Activated naive CD8-positive, alpha-beta T cell treated with anti-CD3 and anti-CD28 coated beads for 36 hours (primary cell): Measurements from ENCODE around the gene COTL1. TPM values are rescaled to one million over a fixed set of nuclear protein-coding genes. Genes with fewer than 3 reads are reported as not detected.

Experiments used
- DNase-seq: peaks from one replicate; pipeline ENCODE4 v3.0.0; 2021
- H3K27ac Mint-ChIP-seq: one replicate; pipeline ENCODE4 v1.8.0; 2022; ENCODE audit warnings: mild to moderate bottlenecking, moderate library complexity, mixed read lengths
- H3K27me3 Mint-ChIP-seq: one replicate; pipeline ENCODE4 v1.8.0; 2022; ENCODE audit warnings: mild to moderate bottlenecking, mixed read lengths
- H3K36me3 Mint-ChIP-seq: one replicate; pipeline ENCODE4 v1.8.0; 2021; ENCODE audit warnings: mild to moderate bottlenecking, mixed read lengths
- H3K4me1 Mint-ChIP-seq: one replicate; pipeline ENCODE4 v1.8.0; 2021; ENCODE audit warnings: mixed read lengths
- H3K4me3 Mint-ChIP-seq: one replicate; pipeline ENCODE4 v1.8.0; 2022; ENCODE audit warnings: mild to moderate bottlenecking, moderate library complexity, mixed read lengths
- H3K9me3 Mint-ChIP-seq: one replicate; pipeline ENCODE4 v1.8.0; 2022; ENCODE audit warnings: mixed read lengths
- total RNA-seq, 2 experiments: library from RNA; stranded (reverse); gene quantifications; one replicate each; pipeline ENCODE4 v1.2.3, GENCODE V29; 2021

COTL1 gene
- total RNA-seq, result 100 to 1,000 TPM; 588 to 605 TPM

DNA sequence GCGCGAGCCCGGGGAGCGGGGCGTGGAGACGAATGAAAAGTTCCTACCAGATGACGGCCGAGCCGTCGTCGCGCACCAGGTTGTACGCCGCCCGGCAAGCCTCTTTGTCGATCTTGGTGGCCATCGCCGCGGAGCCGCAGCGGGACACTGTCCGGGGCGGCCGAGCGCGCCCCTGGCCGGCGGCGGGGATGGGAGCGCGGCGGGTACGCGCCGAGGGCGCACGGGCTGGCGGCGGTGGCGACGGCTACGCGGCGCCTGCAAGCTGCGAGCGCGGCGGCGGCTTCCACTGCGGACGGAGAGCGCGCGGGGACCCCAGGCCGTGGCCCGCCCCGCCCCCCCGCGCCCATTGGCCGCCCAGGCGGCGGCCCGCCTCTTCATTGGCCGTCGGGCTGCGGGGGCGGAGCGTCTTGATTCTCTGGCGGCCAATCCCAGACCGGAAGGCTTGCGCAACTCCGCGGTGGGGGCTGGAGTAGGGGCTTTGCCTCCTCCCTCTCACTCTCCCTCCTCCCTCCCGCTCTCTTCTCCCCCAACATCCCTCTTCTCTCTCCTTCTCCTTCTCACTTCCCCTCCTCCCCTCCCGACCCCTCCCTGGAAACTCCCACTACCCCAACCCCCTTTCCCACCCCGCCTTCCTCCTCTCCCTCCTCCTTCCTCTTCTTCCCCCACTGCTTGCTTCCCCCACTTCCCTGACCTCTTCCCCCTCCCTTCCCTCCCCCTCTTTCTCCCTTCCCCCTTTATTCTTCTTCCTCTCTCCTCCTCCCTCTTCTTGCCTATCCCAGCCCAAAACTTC lies at the start of gene COTL1:
TSS of gene COTL1 (minus strand) at position 288 of the 790 bp plus-strand sequence. CDS start at position 124, 164 bp downstream.
- H3K4me1 Mint-ChIP-seq, result peaks cover 47% of the 10 kb centered on the region

GRCh38 chr16:84665843-84666242 lies 48.0 kb upstream of the COTL1 start:
- H3K9me3 Mint-ChIP-seq, result no peaks in the 10 kb centered on the region
- no peaks in the 10 kb centered on the region for H3K27me3 Mint-ChIP-seq
- H3K36me3 Mint-ChIP-seq, result peaks cover 19% of the 10 kb centered on the region
- no peak overlapping the region for H3K4me3 Mint-ChIP-seq
- DNase-seq, result no peak
- H3K4me1 Mint-ChIP-seq, result peaks cover 14% of the 10 kb centered on the region
- peak overlapping the region; percentile 51 for H3K27ac Mint-ChIP-seq

More for the DNA sequence above, at the start of gene COTL1:
- peaks cover 44% of the 10 kb centered on the region for H3K36me3 Mint-ChIP-seq
- H3K27me3 Mint-ChIP-seq, result no peaks in the 10 kb centered on the region
- peak within 1 kb of the TSS; percentile 88 for H3K27ac Mint-ChIP-seq
- no peaks in the 10 kb centered on the region for H3K9me3 Mint-ChIP-seq
- peak within 1 kb of the TSS; percentile 97 for H3K4me3 Mint-ChIP-seq
- DNase-seq, result peak; percentile 96

GRCh38 chr16:84665359-84665758 lies 47.5 kb upstream of the COTL1 start:
- H3K36me3 Mint-ChIP-seq, result peaks cover 19% of the 10 kb centered on the region

GRCh38 chr16:84663433-84664101 lies 45.7 kb upstream of the COTL1 start:
- no peak overlapping the region for H3K4me3 Mint-ChIP-seq
- H3K27ac Mint-ChIP-seq, result no peak overlapping the region
- no peaks in the 10 kb centered on the region for H3K27me3 Mint-ChIP-seq
- no peaks in the 10 kb centered on the region for H3K9me3 Mint-ChIP-seq
- peaks cover 26% of the 10 kb centered on the region for H3K36me3 Mint-ChIP-seq
- H3K4me1 Mint-ChIP-seq, result peaks cover 17% of the 10 kb centered on the region
- no peak for DNase-seq

More at GRCh38 chr16:84665359-84665758, 47.5 kb upstream of the COTL1 start:
- Mint-ChIP-seq H3K27me3 (no peaks in the 10 kb centered on the region), H3K4me1 (peaks cover 15% of the 10 kb centered on the region), H3K27ac (no peak overlapping the region), H3K9me3 (no peaks in the 10 kb centered on the region), H3K4me3 (no peak overlapping the region)
- DNase-seq, result no peak

DNA sequence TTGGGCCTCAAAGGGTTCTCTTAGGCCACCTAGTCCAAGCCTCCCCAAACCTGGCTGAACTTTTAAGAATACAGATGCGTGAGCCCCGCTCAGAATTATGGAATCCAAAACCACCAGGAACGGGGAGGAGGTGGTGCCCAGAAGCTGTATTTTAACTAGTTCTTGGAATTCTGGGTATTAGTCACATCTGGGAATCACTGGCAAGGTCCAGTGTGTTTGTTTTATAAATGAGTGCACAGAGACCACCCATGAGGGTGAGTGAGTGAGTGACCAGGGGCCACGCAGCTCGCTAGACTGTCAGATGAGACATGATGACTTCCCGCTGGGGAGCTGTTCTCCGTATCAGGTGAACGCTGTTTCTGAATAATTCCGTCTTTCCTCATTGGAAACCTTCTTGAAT lies 44.6 kb upstream of the COTL1 start:
- Mint-ChIP-seq H3K4me1 (peaks cover 24% of the 10 kb centered on the region), H3K4me3 (no peak overlapping the region), H3K27ac (no peak overlapping the region), H3K27me3 (no peaks in the 10 kb centered on the region), H3K36me3 (peaks cover 31% of the 10 kb centered on the region), H3K9me3 (no peaks in the 10 kb centered on the region)
- no peak for DNase-seq

- DNase-seq, result no peak
- H3K4me1 Mint-ChIP-seq, result peaks cover 24% of the 10 kb centered on the region
- H3K27ac Mint-ChIP-seq, result no peak overlapping the region
- H3K27me3 Mint-ChIP-seq, result no peaks in the 10 kb centered on the region
- peaks cover 31% of the 10 kb centered on the region for H3K36me3 Mint-ChIP-seq
- no peaks in the 10 kb centered on the region for H3K9me3 Mint-ChIP-seq
- no peak overlapping the region for H3K4me3 Mint-ChIP-seq
These were observed 43.7 kb upstream of the COTL1 start for GRCh38 chr16:84661418-84662060.

DNA sequence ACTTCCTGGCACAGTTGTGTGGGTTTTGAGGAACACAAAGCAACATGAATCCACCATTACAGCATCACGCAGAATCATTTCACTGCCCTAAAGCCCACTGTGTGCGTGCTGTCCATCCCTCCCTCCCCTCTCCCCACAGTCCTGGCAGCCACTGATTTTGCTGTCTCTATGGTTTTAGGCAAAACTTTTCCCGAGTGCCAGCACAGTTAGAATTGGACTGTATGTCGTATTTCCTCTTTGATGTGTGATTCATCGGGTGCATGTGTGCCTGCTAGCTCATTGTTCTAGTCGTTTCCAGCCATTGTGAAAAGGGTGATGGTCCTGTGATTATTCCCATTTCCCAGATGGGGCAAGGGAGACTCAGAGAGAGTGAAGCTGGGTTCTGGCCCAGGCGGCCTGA lies 43.1 kb upstream of the COTL1 start:
- H3K9me3 Mint-ChIP-seq, result no peaks in the 10 kb centered on the region
- H3K27me3 Mint-ChIP-seq, result no peaks in the 10 kb centered on the region
- DNase-seq, result no peak
- H3K4me1 Mint-ChIP-seq, result peaks cover 25% of the 10 kb centered on the region
- peak overlapping the region; percentile 54 for H3K27ac Mint-ChIP-seq
- H3K36me3 Mint-ChIP-seq, result peaks cover 28% of the 10 kb centered on the region
- no peak overlapping the region for H3K4me3 Mint-ChIP-seq

GRCh38 chr16:84659656-84660300 lies 41.9 kb upstream of the COTL1 start:
- Mint-ChIP-seq H3K27ac (no peak overlapping the region), H3K27me3 (no peaks in the 10 kb centered on the region), H3K4me3 (no peak overlapping the region), H3K9me3 (no peaks in the 10 kb centered on the region), H3K4me1 (peaks cover 32% of the 10 kb centered on the region), H3K36me3 (peaks cover 34% of the 10 kb centered on the region)
- no peak for DNase-seq

- Mint-ChIP-seq H3K27ac (peak overlapping the region; percentile 66), H3K4me1 (peaks cover 28% of the 10 kb centered on the region), H3K9me3 (no peaks in the 10 kb centered on the region), H3K27me3 (no peaks in the 10 kb centered on the region), H3K36me3 (peaks cover 29% of the 10 kb centered on the region), H3K4me3 (no peak overlapping the region)
- no peak for DNase-seq
These were observed 40.8 kb upstream of the COTL1 start for GRCh38 chr16:84658690-84659089.

DNA sequence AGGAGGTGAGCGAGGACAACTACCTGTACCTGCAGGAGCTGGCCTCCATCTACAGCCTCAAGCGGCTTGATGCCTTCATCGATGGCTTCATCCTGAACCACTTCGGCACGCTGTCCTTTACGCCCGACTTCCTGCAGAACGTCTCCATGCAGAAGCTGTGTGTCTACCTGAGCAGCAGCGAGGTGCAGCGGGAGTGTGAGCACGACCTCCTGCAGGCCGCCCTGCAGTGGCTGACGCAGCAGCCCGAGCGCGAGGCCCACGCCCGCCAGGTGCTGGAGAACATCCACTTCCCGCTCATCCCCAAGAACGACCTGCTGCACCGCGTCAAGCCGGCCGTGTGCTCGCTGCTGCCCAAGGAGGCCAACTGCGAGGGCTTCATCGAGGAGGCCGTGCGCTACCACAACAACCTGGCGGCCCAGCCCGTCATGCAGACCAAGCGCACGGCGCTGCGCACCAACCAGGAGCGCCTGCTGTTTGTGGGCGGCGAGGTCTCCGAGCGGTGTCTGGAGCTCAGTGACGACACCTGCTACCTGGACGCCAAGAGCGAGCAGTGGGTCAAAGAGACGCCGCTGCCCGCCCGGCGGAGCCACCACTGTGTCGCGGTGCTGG lies 39.5 kb upstream of the COTL1 start:
- Mint-ChIP-seq H3K9me3 (no peaks in the 10 kb centered on the region), H3K27ac (peak overlapping the region; percentile 34), H3K4me3 (no peak overlapping the region), H3K36me3 (peaks cover 29% of the 10 kb centered on the region), H3K27me3 (no peaks in the 10 kb centered on the region), H3K4me1 (peaks cover 37% of the 10 kb centered on the region)
- no peak for DNase-seq

GRCh38 chr16:84656649-84657048 lies 38.8 kb upstream of the COTL1 start:
- Mint-ChIP-seq H3K27ac (peak overlapping the region; percentile 78), H3K9me3 (no peaks in the 10 kb centered on the region), H3K4me1 (peaks cover 44% of the 10 kb centered on the region), H3K4me3 (no peak overlapping the region), H3K27me3 (no peaks in the 10 kb centered on the region), H3K36me3 (peaks cover 33% of the 10 kb centered on the region)
- DNase-seq, result no peak

DNA sequence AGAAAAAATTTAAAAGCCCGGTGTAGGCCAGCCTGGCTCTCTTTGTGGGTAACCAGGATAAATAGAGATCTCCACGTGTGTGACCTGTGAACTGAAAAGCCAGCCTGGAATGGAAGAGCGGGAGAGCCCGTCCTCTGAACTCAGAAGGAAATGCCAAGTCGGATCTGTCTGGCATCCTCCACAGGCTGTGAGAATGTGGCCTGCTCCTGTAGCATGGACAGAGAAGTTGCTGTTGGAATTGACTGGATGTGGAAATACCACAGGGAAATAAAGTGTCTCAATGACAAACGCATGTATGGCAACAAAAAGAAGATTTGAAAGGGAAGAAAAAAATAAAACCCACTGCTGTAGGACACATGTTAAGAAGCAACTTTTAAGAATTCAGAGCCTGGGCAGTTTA lies 37.1 kb upstream of the COTL1 start:
- Mint-ChIP-seq H3K27me3 (no peaks in the 10 kb centered on the region), H3K4me3 (no peak overlapping the region), H3K9me3 (no peaks in the 10 kb centered on the region), H3K27ac (no peak overlapping the region), H3K4me1 (peaks cover 58% of the 10 kb centered on the region), H3K36me3 (peaks cover 44% of the 10 kb centered on the region)
- DNase-seq, result no peak

GRCh38 chr16:84654238-84654637 lies 36.4 kb upstream of the COTL1 start:
- peaks cover 43% of the 10 kb centered on the region for H3K36me3 Mint-ChIP-seq
- H3K27me3 Mint-ChIP-seq, result no peaks in the 10 kb centered on the region
- peaks cover 63% of the 10 kb centered on the region for H3K4me1 Mint-ChIP-seq
- no peaks in the 10 kb centered on the region for H3K9me3 Mint-ChIP-seq
- H3K4me3 Mint-ChIP-seq, result no peak overlapping the region
- DNase-seq, result no peak
- H3K27ac Mint-ChIP-seq, result no peak overlapping the region

- Mint-ChIP-seq H3K27ac (peak overlapping the region; percentile 60), H3K36me3 (peaks cover 35% of the 10 kb centered on the region), H3K4me3 (peak overlapping the region; percentile 7), H3K27me3 (no peaks in the 10 kb centered on the region), H3K9me3 (no peaks in the 10 kb centered on the region), H3K4me1 (peaks cover 62% of the 10 kb centered on the region)
- no peak for DNase-seq
These were observed 34.7 kb upstream of the COTL1 start for GRCh38 chr16:84652566-84652965.
